AG20443 (cell line): ENCODE measurements around the gene RNF25.

Source experiments
- DNase-seq: peaks from one replicate; pipeline ENCODE4 v3.0.0; 2012; ENCODE audit warnings: low spot score, mixed read lengths

The RNF25 gene, protein sequence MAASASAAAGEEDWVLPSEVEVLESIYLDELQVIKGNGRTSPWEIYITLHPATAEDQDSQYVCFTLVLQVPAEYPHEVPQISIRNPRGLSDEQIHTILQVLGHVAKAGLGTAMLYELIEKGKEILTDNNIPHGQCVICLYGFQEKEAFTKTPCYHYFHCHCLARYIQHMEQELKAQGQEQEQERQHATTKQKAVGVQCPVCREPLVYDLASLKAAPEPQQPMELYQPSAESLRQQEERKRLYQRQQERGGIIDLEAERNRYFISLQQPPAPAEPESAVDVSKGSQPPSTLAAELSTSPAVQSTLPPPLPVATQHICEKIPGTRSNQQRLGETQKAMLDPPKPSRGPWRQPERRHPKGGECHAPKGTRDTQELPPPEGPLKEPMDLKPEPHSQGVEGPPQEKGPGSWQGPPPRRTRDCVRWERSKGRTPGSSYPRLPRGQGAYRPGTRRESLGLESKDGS

DNA sequence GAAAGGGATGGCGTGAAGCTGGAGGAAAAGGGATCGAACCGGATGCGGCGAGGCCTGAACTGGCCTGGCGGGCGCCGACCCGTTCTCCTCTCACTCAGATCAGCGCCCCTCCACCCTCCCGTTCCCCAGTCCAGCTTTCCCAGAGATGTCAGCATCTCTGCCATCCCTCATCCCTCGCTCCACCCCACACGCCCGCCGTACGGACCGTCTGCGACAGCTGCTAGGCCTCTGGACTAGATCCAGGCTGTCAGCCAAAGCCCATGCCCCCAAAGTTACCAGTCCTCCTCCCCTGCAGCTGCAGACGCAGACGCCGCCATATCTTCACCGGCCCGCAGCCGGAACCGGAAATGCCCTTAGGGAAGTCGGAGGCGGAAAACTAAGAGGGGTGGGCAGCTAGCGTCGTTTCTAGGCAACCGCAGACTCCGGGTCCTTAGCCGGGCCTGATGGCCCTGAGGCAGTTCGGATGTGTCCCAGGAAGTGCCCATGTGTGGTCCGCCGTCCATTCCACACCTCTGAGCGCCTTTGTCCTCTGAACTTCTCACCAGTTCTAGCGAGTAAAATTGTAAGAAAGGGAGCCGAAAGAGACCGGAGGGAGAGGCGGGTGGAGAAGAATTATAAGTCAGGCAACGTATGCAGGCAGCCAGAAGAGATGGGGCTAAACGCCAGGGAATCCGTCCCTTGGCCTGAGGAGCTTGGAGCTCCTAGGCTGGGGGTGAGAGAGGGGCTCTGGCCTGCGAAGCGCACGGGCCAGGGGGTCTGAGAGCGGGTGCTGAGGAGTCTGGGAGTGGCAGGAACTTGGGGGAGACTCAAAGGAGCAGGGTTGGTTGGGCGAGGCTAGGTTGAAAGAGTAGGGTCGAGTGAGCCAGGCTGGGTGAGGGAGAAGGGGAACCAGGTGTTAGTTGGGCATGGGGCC lies at the start of gene RNF25, which contains the start of gene STK36:
TSS of gene RNF25 (minus strand) at position 349 of the 913 bp plus-strand sequence. CDS start at position 317, 32 bp downstream.
TSS of gene STK36 (plus strand) at position 433 of the 913 bp plus-strand sequence. CDS start 744 bp downstream, outside the sequence.
- peak; percentile 97 for DNase-seq

DNA sequence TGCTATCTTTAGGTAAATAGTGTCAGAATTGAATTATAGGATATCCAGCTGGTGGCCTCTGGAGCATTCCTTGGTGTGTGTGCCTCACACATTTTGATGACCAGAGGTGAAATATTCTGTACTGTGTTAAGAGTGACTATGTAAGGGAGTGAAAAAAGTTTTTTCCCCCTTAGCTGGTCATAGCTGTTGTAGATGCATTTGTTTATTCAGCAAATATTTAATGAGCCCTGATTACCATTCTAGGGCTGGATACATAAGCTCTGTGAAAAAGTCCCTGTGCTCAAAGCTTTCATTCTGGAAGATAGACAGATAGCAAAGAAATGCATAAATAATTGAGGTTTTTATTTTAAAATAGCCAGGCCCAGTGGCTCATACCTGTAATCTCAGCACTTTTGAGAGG lies 49.7 kb upstream of the RNF25 start:
- no peak for DNase-seq

DNA sequence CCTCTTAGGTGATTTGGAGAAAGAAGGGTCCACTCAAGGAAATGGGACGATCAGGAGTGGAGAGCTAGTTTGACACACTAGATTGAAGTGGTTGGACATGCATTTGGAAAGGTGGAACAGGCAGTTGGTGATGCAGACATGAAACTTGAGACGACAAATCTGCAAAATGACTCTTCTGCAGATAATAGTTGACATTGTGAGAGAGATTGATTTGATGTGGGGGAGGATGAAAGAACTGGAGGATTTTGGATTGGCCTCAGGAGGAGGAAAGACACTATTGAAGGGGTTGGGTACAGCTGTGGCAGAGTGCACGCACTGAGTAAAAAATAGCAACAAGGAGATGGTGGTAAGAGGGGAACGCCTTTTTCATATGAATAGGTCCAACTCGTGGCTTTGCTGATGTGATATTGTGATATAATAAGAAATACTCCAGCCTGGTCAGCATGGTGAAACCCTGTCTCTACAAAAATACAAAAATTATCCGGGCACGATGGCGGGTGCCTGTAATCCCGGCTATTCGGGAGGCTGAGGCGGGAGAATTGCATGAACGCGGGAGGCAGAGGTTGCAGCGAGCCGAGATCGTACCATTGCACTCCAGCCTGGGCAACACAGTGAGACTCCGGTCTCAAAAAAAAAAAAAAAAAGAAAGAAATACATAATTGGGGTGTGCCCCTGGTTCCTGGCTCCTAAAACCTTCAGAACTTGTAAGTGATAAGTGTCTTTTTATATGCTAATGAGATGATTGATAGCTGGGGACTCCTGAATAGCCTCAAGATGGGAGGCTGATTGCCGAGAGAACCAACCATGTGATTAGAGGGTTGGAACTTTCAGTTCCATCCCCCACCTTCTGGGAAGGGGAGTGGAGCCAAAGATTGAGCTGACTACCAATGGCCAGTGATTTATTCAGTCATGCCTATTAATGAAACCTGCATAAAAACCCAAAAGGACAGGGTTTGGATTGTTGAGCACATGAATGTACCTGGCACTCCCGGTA lies 48.5 kb upstream of the RNF25 start:
- no peak for DNase-seq

DNA sequence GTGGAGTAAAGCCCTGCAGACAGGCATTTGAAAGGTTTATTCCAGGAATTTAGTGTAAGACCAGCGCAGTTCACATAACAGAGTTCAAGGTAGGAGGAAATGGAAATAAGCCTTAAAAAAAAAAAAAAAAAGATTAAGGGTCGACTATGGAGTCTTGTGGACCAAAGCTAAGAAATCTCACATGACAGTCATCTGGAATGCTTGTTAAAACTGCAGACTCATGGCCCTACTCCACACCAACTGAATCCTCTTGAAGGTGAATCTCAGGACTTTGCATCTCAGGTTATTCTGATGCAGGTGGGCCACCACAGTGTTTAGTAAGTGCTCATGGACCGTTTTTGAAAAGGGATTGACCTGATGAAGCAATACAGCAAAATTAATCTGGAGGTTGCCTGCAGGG lies 47.7 kb upstream of the RNF25 start:
- no peak for DNase-seq

DNA sequence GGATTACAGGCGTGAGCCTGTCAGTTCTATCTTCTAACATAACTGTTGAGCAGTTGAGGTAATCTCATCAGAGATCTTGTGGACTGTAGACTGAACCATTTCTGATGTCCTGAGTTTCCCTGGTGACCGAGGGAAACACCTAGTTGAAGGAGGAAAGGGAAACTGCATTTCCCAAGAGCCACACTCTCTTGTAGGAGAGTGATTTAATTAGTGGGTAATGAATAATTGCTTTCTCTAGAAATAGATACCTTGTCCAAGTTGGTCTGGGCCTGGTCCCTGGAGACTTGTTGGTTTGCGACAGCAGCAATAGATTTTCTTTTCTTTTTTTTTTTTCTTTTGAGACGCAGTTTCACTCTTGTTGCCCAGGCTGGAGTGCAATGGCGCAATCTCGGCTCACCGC lies 46.3 kb upstream of the RNF25 start:
- no peak for DNase-seq

DNA sequence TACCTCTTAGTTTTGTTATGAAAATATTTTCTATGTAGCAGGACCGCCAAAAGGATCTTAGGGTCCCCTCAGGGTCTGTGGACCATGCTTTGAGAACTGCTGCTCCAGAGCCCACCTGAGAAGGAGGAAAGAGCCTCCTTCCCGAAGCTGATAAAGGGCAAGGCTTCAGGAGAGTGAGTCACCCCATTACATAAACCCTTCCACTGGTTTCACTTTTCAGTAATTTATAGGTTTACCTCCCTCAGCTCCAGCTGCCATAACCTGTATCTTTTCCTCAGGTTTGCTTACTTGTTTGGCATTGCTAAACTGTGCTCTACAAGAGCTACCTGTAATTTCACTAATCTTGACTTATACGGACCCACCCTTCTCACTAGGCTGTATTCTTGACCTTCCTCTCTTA lies 45.5 kb upstream of the RNF25 start:
- no peak for DNase-seq

DNA sequence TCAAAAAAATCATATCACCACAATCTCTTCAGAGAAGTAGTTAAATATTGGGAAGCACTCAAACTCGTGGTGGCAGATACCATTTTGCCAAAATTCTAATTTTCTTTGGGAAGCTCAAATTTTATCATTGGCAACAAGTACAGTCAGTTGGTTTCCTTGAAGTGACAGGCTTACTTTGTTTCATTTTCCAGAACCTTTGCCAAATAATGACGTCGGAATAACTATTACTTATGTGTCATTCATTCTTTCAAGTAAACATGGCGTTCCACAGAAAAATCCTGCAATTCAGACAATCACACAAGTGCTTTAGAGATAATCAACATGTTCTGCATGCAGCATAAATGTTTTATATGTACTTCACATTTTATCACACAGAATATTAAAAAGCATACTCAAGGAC lies 44.3 kb upstream of the RNF25 start:
- no peak for DNase-seq

DNA sequence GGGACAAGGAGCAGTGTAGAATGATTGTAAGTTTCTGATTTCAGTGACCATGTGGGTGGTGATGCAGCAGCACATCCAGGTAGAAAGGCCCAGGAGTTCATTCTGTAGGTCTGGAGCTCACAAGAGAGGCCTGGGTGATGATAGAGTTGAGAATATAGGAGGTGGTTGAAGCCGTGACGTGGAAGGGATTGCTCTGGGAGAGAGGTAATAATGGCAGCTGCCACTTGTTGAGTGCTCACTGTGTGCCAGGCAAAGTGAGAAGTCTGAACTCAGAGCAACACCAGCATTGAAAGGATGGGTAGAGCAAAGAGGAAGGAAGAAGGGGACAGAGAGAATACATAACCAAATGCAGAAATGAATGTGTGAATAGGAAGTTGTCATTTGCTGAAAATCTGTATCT lies 42.1 kb upstream of the RNF25 start:
- DNase-seq = no peak

DNA sequence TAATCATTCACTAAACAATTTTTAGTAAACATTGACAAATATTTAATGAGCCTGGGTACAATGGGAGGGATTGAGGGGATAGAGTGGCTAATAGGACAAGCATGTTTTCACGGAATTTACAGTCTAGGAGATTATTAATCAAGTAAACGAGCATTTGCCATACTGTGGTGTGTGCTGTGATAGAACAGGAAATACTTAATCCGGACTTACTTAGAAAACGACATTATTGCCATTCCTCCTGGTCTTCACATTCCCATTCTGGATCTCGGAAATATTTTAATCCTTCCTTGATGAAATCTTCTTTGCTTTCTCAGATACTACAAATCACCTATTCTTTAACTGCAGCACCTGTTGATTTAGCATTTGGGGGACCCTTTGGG lies 39.7 kb upstream of the RNF25 start:
- DNase-seq = peak; percentile 27

DNA sequence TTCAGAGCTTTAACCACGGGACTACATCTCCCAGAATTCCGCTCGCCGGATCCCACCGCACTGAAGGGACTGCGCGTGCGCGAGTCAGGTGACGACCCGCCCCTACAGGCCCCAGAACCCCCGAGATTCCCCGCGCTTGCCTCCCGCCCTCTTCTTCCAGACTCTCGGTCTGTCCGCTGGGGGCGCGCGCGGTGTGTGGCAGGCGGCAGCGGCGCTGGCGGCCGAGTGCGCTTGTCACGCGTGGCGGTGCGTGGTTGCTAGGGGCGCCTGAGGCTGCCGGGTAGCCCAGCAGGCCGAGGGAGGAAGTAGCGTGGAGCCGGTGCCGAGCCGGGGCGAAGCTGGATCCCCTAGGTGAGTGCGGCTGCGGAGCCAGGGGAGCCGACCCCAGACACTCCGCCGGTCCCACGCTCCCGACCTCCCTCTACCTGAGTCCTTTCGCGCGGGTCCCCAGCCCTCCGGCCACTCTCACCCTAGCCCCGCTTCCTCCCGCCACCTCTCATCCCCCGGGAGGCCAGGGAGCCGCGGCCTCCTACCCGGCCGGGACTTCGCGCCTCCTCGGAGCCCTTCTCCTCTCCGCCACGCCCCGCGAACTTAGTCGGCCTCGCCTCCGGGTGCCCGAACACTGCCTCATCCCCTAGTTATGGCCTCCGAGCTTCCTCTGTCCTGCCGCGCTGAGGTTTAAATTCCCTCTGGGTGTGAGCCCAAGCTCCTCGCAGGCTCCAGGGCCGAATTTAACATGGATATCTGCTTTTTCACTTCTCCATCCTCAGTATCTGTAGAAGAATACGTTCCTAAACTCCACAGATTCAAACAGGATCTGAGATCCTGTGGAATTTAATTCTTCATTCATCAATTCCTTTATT lies 39.1 kb upstream of the RNF25 start, which contains the start of gene TTLL4:
TSS of gene TTLL4 (plus strand) at position 149 of the 863 bp plus-strand sequence. CDS start 26,842 bp downstream, outside the sequence.
- peak; percentile 100 for DNase-seq

DNA sequence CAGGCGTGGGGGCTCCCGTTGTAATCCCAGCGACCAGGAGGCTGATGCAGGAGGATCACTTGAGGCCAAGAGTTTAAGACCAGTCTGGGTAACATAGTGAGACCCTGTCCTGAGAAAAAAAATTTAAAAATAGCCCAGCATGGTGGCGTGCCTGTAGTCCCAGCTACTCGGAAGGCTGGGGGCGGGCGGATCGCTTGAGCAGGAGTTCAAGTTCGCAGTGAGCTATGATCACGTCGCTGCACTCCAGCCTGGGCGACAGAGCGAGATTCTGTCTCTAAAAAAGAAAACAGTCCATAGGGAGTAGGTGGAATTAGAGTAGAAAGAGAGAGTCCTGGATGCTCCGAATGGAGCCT lies 38.5 kb upstream of the RNF25 start:
- no peak for DNase-seq

DNA sequence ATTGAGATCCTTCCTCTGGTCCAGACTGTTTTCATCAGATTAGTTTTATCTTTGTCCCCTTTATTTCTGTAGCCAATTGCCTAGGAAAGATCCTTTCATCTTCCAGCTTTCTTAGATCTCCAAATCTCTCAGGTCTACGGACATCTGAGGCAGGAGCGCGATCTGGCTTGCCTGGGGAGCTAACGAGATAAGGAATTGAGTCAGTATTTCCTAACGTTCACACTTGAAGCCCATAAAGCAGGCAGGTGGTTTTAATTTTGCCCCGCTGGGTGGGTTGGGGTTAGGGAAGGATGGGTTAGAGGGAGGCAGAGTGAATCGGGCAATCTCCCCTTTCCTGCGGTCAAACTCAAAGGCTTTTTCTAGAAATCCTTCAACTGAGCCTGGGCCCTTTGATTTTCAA lies 38.1 kb upstream of the RNF25 start:
- DNase-seq = no peak

DNA sequence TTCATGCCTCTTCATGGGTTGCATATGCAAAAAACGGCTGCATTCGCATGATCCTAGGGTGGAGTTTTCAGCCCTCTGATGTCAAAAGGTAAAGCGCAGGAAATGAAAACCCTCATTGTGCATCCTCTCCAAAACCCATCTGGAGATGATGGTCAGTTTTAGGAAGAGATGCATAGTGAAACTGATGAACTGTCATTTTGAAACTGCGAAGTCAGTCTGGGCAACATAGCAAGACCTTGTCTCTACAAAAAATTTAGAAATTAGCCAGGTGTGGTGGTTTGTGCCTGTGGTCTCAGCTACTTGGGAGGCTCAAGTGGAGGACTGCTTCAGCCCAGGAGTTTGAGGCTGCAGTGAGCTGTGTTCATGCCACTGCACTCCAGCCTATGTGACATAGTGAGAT lies 36.3 kb upstream of the RNF25 start:
- no peak for DNase-seq

DNA sequence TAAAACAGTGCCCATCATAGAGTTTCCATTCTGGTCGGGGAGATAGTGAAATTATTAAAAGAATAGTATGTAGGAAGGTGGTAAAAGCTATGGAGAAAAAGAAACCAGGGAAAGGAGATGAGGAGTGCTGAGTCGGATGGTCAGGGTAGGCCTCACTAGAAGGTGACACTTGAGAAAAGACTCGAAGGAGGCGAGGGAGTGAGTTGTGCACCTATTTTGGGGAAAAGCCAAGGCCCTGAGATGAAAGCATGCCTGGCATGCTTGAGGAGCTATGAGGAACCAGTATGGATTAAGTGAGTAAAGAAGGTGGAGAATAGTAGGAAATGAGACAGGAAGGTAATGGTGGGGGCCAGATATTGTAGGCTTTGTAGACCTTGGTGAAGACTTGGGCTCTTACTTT lies 31.5 kb upstream of the RNF25 start:
- DNase-seq = no peak

DNA sequence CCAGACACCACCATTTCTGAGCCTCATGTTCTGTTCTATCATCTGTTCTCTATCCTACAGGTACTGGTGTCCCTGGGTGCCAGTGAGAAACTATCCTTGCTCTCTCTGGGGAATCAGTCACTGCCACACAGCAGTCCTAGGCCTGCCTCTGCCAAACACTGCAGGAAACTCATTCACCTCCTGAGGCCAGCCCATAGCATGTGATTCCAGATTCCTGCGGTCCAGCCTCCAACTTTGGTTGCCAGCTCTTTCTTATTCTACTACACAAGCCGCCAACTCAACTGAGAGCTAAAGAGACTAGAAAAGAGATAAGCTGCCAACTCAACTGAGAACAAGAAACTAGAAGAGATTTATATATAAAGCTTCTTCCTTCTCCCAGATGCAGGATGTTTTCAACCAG lies 30.0 kb upstream of the RNF25 start:
- DNase-seq = no peak

DNA sequence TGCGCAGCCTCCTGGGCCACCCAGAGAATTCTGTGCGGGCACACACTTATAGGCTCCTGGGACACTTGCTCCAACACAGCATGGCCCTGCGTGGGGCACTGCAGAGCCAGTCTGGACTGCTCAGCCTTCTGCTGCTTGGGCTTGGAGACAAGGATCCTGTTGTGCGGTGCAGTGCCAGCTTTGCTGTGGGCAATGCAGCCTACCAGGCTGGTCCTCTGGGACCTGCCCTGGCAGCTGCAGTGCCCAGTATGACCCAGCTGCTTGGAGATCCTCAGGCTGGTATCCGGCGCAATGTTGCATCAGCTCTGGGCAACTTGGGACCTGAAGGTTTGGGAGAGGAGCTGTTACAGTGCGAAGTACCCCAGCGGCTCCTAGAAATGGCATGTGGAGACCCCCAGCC lies 27.1 kb upstream of the RNF25 start:
- DNase-seq = no peak

DNA sequence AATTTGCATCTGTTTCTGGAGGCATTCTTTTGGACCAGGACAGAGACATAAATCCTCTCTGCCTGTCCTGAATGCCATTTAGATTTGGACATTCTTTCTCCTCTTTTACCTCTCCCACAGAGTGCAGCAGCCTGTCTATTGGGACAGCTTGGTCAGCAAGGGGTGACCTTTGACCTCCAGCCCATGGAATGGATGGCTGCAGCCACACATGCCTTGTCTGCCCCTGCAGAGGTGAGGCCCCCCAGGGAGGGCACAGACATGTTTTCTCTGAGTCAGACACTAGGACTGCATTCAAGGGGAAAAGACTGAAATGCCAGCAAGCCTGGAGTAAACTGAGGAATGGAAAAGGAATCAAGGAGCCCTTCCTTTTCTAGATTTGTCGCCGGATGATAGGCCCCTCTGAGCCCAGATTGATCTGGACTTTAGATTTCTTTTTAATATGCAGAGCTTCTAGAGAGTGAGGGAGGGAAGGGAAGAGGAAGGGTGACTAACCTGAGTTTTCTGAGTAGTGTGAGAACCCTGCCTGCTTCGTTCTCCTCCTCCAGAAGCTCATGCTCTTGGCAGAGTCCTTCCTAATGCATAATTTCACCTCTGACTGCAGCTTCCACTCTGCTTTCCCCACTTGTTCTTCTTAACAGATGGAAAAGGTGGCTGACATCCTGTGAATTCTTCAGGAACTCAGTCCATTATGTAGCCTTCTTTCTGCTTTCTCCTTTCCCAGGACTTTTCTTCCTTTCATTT lies 22.8 kb upstream of the RNF25 start:
- peak; percentile 17 for DNase-seq

DNA sequence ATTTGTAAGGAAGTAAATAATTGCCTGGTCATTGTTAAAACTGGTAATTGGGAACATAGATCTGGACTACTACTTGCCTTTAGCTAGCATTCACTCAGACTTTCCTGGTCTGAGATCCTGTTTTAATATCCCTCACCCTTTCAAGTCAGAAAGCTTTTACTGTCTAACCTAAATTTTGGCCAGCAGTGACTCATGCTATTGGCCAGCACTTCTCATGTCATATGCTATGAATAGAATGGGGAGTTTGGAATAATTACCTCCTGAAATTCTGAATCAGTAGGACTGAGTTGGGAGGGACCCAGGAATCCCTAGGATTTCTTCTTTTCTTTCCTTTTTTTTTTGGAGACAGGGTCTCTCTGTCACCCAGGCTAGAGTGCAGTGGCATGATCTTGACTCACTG lies 19.4 kb upstream of the RNF25 start:
- peak; percentile 65 for DNase-seq

DNA sequence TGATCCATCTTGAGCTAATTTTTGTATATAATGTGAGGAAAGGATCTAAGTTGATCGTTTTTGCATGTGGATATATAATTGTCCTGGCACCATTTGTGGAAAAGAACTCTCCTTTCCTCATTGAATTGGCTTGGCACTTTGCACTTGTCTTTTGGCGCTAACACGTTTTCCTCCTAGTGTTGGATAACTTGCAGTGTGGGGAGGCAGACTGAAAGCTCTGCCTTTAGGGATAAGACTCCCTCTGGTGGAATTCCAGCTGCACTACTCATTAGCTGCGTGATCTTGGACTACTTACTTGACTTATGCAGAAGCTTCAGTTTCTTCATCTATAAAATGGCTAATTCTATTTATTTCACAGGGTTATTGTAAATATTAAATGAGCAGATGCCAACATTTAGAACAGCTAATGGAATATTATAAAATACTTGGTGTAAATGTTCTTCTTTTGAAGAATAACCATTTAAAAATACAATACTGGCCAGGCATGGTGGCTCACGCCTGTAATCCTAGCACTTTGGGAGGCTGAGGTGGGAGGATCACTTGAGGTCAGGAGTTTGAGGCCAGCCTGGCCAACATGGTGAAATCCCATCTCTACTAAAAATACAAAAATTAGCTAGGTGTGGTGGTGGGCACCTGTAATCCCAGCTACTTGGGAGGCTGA lies 15.7 kb upstream of the RNF25 start:
- peak; percentile 84 for DNase-seq
